ENCODE measurements around the gene SLIT3.

The SLIT3 gene

GRCh38 chr5:169080448-169080911 lies 220.5 kb downstream of the SLIT3 start:
- no peak for DNase-seq (ENCODE audit: low spot score)

GRCh38 chr5:169079697-169080096 lies 221.2 kb downstream of the SLIT3 start:
- DNase-seq (ENCODE audit: low spot score), result no peak

- DNase-seq (ENCODE audit: low spot score), result no peak
These were observed 226.1 kb downstream of the SLIT3 start for GRCh38 chr5:169074839-169075238.

- DNase-seq (ENCODE audit: low spot score), result no peak
These were observed 228.7 kb downstream of the SLIT3 start for GRCh38 chr5:169072233-169072632.

- no peak for DNase-seq (ENCODE audit: low spot score)
These were observed 230.5 kb downstream of the SLIT3 start for GRCh38 chr5:169070413-169070812.

GRCh38 chr5:169067751-169068173 lies 233.2 kb downstream of the SLIT3 start:
- DNase-seq (ENCODE audit: low spot score), result no peak

GRCh38 chr5:169065400-169065799 lies 235.5 kb downstream of the SLIT3 start:
- DNase-seq (ENCODE audit: low spot score), result no peak

GRCh38 chr5:169064093-169064492 lies 236.8 kb downstream of the SLIT3 start:
- no peak for DNase-seq (ENCODE audit: low spot score)

- DNase-seq (ENCODE audit: low spot score), result no peak
These were observed 237.5 kb downstream of the SLIT3 start for GRCh38 chr5:169063316-169063953.

GRCh38 chr5:169062690-169063089 lies 238.2 kb downstream of the SLIT3 start:
- DNase-seq (ENCODE audit: low spot score), result no peak

- DNase-seq (ENCODE audit: low spot score), result no peak
These were observed 246.4 kb downstream of the SLIT3 start for GRCh38 chr5:169054506-169054905.

GRCh38 chr5:169052207-169052606 lies 248.7 kb downstream of the SLIT3 start:
- DNase-seq (ENCODE audit: low spot score), result no peak

- DNase-seq (ENCODE audit: low spot score), result no peak
These were observed 249.6 kb downstream of the SLIT3 start for GRCh38 chr5:169051351-169051750.

- DNase-seq (ENCODE audit: low spot score), result no peak
These were observed 250.3 kb downstream of the SLIT3 start for GRCh38 chr5:169050636-169051035.

GRCh38 chr5:169050146-169050571 lies 250.8 kb downstream of the SLIT3 start:
- no peak for DNase-seq (ENCODE audit: low spot score)

- no peak for DNase-seq (ENCODE audit: low spot score)
These were observed 251.2 kb downstream of the SLIT3 start for GRCh38 chr5:169049712-169050111.

- DNase-seq (ENCODE audit: low spot score), result no peak
These were observed 252.5 kb downstream of the SLIT3 start for GRCh38 chr5:169048181-169049125.

GRCh38 chr5:169044962-169045361 lies 256.0 kb downstream of the SLIT3 start:
- DNase-seq (ENCODE audit: low spot score), result no peak

- DNase-seq (ENCODE audit: low spot score), result no peak
These were observed 259.8 kb downstream of the SLIT3 start for GRCh38 chr5:169041180-169041579.

GRCh38 chr5:169039592-169039991 lies 261.3 kb downstream of the SLIT3 start:
- DNase-seq (ENCODE audit: low spot score), result no peak

GRCh38 chr5:169037466-169037865 lies 263.5 kb downstream of the SLIT3 start:
- DNase-seq (ENCODE audit: low spot score), result no peak

- no peak for DNase-seq (ENCODE audit: low spot score)
These were observed 264.7 kb downstream of the SLIT3 start for GRCh38 chr5:169036079-169036805.
